Lung (tissue), 12 donors: ENCODE results near the gene FHL2. TPM values are rescaled to one million over a fixed set of nuclear protein-coding genes. Genes with fewer than 3 reads are reported as not detected.

Experiments used
- ATAC-seq: fragments of 200-7000 bp; cut with Tn5 transposase; one replicate; pipeline ENCODE4 v1.9.1; 2020; ENCODE audit warnings: moderate number of reproducible peaks; ENCODE audit not compliant: insufficient read depth, low FRiP score
- DNase-seq, 3 donors: peaks; one replicate each; pipeline ENCODE4 v3.0.0-alpha.2; 2013 to 2017
- H3K27ac ChIP-seq, 2 donors: one replicate each; pipeline ENCODE4 v1.5.1; 2013; ENCODE audit warnings: mild to moderate bottlenecking in 2 of 2, moderate library complexity in 2 of 2, control low read depth in 1 of 2, inconsistent platforms in 1 of 2, low read depth in 1 of 2, low read length in 1 of 2
- H3K27me3 ChIP-seq, 3 donors: one replicate each; pipeline ENCODE4 v1.5.1; 2013; ENCODE audit warnings: low read length in 2 of 3; ENCODE audit not compliant: control insufficient read depth in 3 of 3, insufficient read depth in 3 of 3
- H3K36me3 ChIP-seq, 4 donors: one replicate each; pipeline ENCODE4 v1.5.1; 2013; ENCODE audit warnings: low read length in 4 of 4, mild to moderate bottlenecking in 1 of 4, moderate library complexity in 1 of 4; ENCODE audit not compliant: control insufficient read depth in 4 of 4, insufficient read depth in 4 of 4
- H3K4me1 ChIP-seq, 5 donors: one replicate each; pipeline ENCODE4 v1.5.1; 2013; ENCODE audit warnings: low read length in 5 of 5, mild to moderate bottlenecking in 2 of 5, moderate library complexity in 1 of 5; ENCODE audit not compliant: control insufficient read depth in 5 of 5, insufficient read depth in 5 of 5
- H3K4me3 ChIP-seq: one replicate; pipeline ENCODE4 v1.5.1; 2013; ENCODE audit warnings: mild to moderate bottlenecking, control low read depth, moderate library complexity
- H3K9ac ChIP-seq, 2 donors: one replicate each; pipeline ENCODE4 v1.5.1; 2013; ENCODE audit warnings: low read length in 2 of 2, control low read depth in 1 of 2; ENCODE audit not compliant: insufficient read depth in 1 of 2
- H3K9me3 ChIP-seq, 4 donors: one replicate each; pipeline ENCODE4 v1.5.1; 2013; ENCODE audit warnings: low read length in 3 of 4, mild to moderate bottlenecking in 1 of 4, moderate library complexity in 1 of 4; ENCODE audit not compliant: control insufficient read depth in 4 of 4, insufficient read depth in 3 of 4
- CTCF ChIP-seq: IDR thresholded peaks from 2 replicates; pipeline ENCODE4 v1.5.1; 2012; ENCODE audit warnings: mild to moderate bottlenecking; ENCODE audit errors: control extremely low read depth, extremely low read depth
- WGBS, 2 donors: extraction: QIAGEN DNeasy Blood & Tissue Kit; methylation state at CpG; one replicate each; pipeline ENCODE4 v1.1.7; 2013; 5-methylcytosine and 5-hydroxymethylcytosine counted together
- polyA plus RNA-seq, 2 donors: library from polyadenylated mRNA; stranded (reverse); fragments of 200-250 nt; gene quantifications; one replicate each; pipeline ENCODE4 v1.2.1, GENCODE V29; 2013
- total RNA-seq, 2 donors: library from RNA; depleted of rRNA in 1 of 2; stranded (reverse); fragments of >200 nt in 1 of 2; gene quantifications; one replicate each; pipeline ENCODE4 v1.2.1, GENCODE V29; 2014 to 2021
- donor health status: control.
- donor health status: control.
- donor health status: Bipolar disorder and iron deficiency.
- donor health status: healthy.
- donor health status: DM: yes; HTN: yes; CAD: no.

The FHL2 gene
- total and polyA plus RNA-seq, 4 donors, result 6.6 to 12.8 (median 8.7) TPM

- Histone ChIP-seq H3K36me3 (peaks cover 0 to 16% (median 0%) of the 10 kb centered on the region in 4 donors), H3K9ac (no peak overlapping the region), H3K4me3 (no peak overlapping the region), H3K27ac (peak overlapping the region in 1 of 2 donors; percentile 71), H3K4me1 (peaks cover 0 to 23% (median 1%) of the 10 kb centered on the region in 5 donors), H3K9me3 (no peaks in the 10 kb centered on the region), H3K27me3 (no peaks in the 10 kb centered on the region)
- 49 to 74% methylated on average over 8 of the region's 8 CpGs for WGBS, 2 donors
- no peak for TF ChIP-seq CTCF
- ATAC-seq (no peak), DNase-seq (no peak)
Observed at GRCh38 chr2:105383432-105384166, 15.3 kb downstream of the FHL2 start.

GRCh38 chr2:105382177-105382576 lies 16.7 kb downstream of the FHL2 start:
- Histone ChIP-seq H3K36me3 (peaks cover 0 to 16% (median 0%) of the 10 kb centered on the region in 4 donors), H3K27me3 (no peaks in the 10 kb centered on the region), H3K27ac (peak overlapping the region in 1 of 2 donors; percentile 45), H3K9me3 (no peaks in the 10 kb centered on the region), H3K4me3 (no peak overlapping the region), H3K4me1 (peaks cover 0 to 19% (median 0%) of the 10 kb centered on the region in 5 donors), H3K9ac (no peak overlapping the region)
- no peak for TF ChIP-seq CTCF
- DNase-seq (no peak), ATAC-seq (no peak)
- 94 to 98% methylated on average over 5 of the region's 5 CpGs for WGBS, 2 donors

- no peak overlapping the region for H3K4me3 ChIP-seq
- no peaks in the 10 kb centered on the region for H3K27me3 ChIP-seq
- H3K4me1 ChIP-seq, result peaks cover 0 to 22% (median 0%) of the 10 kb centered on the region in 5 donors
- ATAC-seq, result no peak
- H3K9ac ChIP-seq, result no peak overlapping the region
- 80 to 87% methylated on average over 14 of the region's 14 CpGs for WGBS, 2 donors
- TF ChIP-seq CTCF, result no peak
- DNase-seq, result no peak
- H3K9me3 ChIP-seq, result no peaks in the 10 kb centered on the region
- peaks cover 0 to 16% (median 0%) of the 10 kb centered on the region in 4 donors for H3K36me3 ChIP-seq
- peak overlapping the region in 1 of 2 donors; percentile 48 for H3K27ac ChIP-seq
Observed at GRCh38 chr2:105381101-105381668, 17.7 kb downstream of the FHL2 start.
